H1 (cell line): ENCODE measurements around the gene RFK. TPM values are rescaled to one million over a fixed set of nuclear protein-coding genes. Genes with fewer than 3 reads are reported as not detected.

ENCODE experiments used
- CTCF ChIA-PET: fragments of 300-600 bp; sonication (Branson Sonifier 250); formaldehyde crosslinking; loops from one replicate; lab custom pipeline; 2021; ENCODE audit not compliant: partially characterized antibody; lab: Charles Lee
- POLR2A ChIA-PET: fragments of 300-600 bp; sonication (Branson Sonifier 250); formaldehyde crosslinking; loops from one replicate; lab custom pipeline; 2021; ENCODE audit warnings: inconsistent platforms; ENCODE audit not compliant: partially characterized antibody; lab: Charles Lee
- DNase-seq, 2 experiments: peaks; one replicate each; pipeline versions ENCODE4 v3.0.0 to v3.0.0-alpha.2; 2010 to 2022; ENCODE audit warnings: low spot score in 2 of 2, low read depth in 1 of 2, mixed read lengths in 1 of 2
- FAIRE-seq: peaks from 2 replicates; lab custom pipeline; 2011; peaks lifted over from hg19 to GRCh38; lab: Jason Lieb, UNC
- H2AFZ ChIP-seq: 2 replicates; pipeline ENCODE4 v1.8.1; 2012; ENCODE audit warnings: low read length, inconsistent platforms
- H2AK5ac ChIP-seq: 2 replicates; pipeline ENCODE4 v1.6.1; 2013; ENCODE audit warnings: low read depth, low read length
- H2BK120ac ChIP-seq: replicated peaks from 2 replicates; pipeline ENCODE3; 2013; ENCODE audit warnings: low read depth, low read length, inconsistent platforms
- H2BK12ac ChIP-seq: 2 replicates; pipeline ENCODE4 v1.6.1; 2013; ENCODE audit warnings: low read depth, low read length
- H2BK15ac ChIP-seq: 2 replicates; pipeline ENCODE4 v1.6.1; 2013; ENCODE audit warnings: low read length
- H2BK20ac ChIP-seq: 2 replicates; pipeline ENCODE4 v1.6.1; 2013; ENCODE audit warnings: low read length
- H2BK5ac ChIP-seq: 2 replicates; pipeline ENCODE4 v1.6.1; 2013; ENCODE audit warnings: low read depth, low read length
- H3K14ac ChIP-seq: 2 replicates; pipeline ENCODE4 v1.6.1; 2013; ENCODE audit warnings: inconsistent platforms; ENCODE audit not compliant: insufficient read length
- H3K18ac ChIP-seq: 2 replicates; pipeline ENCODE4 v1.6.1; 2013; ENCODE audit warnings: low read length; ENCODE audit errors: extremely low read depth
- H3K23ac ChIP-seq: 2 replicates; pipeline ENCODE4 v1.6.1; 2013; ENCODE audit warnings: inconsistent platforms; ENCODE audit not compliant: insufficient read length
- H3K23me2 ChIP-seq: 2 replicates; pipeline ENCODE4 v1.6.1; 2013; ENCODE audit warnings: low read depth, low read length
- H3K27ac ChIP-seq: 2 replicates; pipeline ENCODE4 v1.6.1; 2011; ENCODE audit warnings: low read depth, low read length, inconsistent platforms
- H3K27me3 ChIP-seq, 4 experiments: replicated peaks in 1 of 4; 1 replicate in 1 of 4; 2 replicates in 3 of 4; pipeline versions ENCODE4 v1.6.1 to v1.8.1; 2011 to 2013; ENCODE audit warnings: low read length in 3 of 4, mild to moderate bottlenecking in 3 of 4, inconsistent platforms in 2 of 4, mixed read lengths in 2 of 4, moderate library complexity in 1 of 4; ENCODE audit not compliant: control insufficient read depth in 3 of 4, insufficient read depth in 3 of 4; ENCODE audit errors: extremely low read depth in 1 of 4
- H3K36me3 ChIP-seq, 4 experiments: 2 replicates each; pipeline versions ENCODE4 v1.6.1 to v1.8.1; 2011 to 2013; ENCODE audit warnings: mild to moderate bottlenecking in 4 of 4, low read length in 3 of 4, moderate library complexity in 2 of 4, control low read depth in 1 of 4, inconsistent platforms in 1 of 4; ENCODE audit not compliant: insufficient read depth in 4 of 4, control insufficient read depth in 2 of 4
- H3K4ac ChIP-seq: replicated peaks from 2 replicates; pipeline ENCODE3; 2013; ENCODE audit warnings: low read length, low read depth, mixed read lengths, inconsistent platforms; ENCODE audit not compliant: insufficient read length
- H3K4me1 ChIP-seq, 4 experiments: replicated peaks in 1 of 4; 1 replicate in 1 of 4; 2 replicates in 3 of 4; pipeline versions ENCODE4 v1.6.1 to v1.8.1; 2011 to 2013; ENCODE audit warnings: low read length in 3 of 4, inconsistent platforms in 2 of 4, mixed read lengths in 1 of 4; ENCODE audit not compliant: insufficient read depth in 4 of 4, control insufficient read depth in 3 of 4
- H3K4me2 ChIP-seq, 2 experiments: 2 replicates each; pipeline versions ENCODE4 v1.6.1 to v1.8.1; 2011 to 2013; ENCODE audit warnings: low read depth in 2 of 2, low read length in 2 of 2, control low read depth in 1 of 2, inconsistent platforms in 1 of 2, mild to moderate bottlenecking in 1 of 2; ENCODE audit not compliant: insufficient read depth in 1 of 2
- H3K4me3 ChIP-seq, 4 experiments: fragments of 200-600, 300-600 bp in 1 of 4; sonication (generic), shearing (Covaris generic), sonication (Bioruptor Twin) in 1 of 4; 2 replicates each; pipeline versions ENCODE4 v1.5.1 to v1.8.1; 2011 to 2016; ENCODE audit warnings: low read length in 4 of 4, low read depth in 3 of 4, control low read depth in 2 of 4, inconsistent platforms in 2 of 4, mild to moderate bottlenecking in 2 of 4, mixed read lengths in 1 of 4, moderate library complexity in 1 of 4; ENCODE audit not compliant: insufficient read depth in 2 of 4; ENCODE audit errors: extremely low read depth in 1 of 4
- H3K56ac ChIP-seq: replicated peaks from 2 replicates; pipeline ENCODE3; 2013; ENCODE audit warnings: low read depth, mild to moderate bottlenecking, mixed read lengths, low read length, inconsistent platforms; ENCODE audit not compliant: insufficient read length
- H3K79me1 ChIP-seq: 2 replicates; pipeline ENCODE4 v1.6.1; 2013; ENCODE audit warnings: low read depth, low read length, control low read depth
- H3K79me2 ChIP-seq, 2 experiments: 2 replicates each; pipeline versions ENCODE4 v1.6.1 to v1.8.1; 2012 to 2013; ENCODE audit warnings: low read length in 2 of 2, mild to moderate bottlenecking in 2 of 2, inconsistent platforms in 1 of 2; ENCODE audit not compliant: insufficient read depth in 2 of 2, control insufficient read depth in 1 of 2
- H3K9ac ChIP-seq, 4 experiments: replicated peaks in 1 of 4; 1 replicate in 1 of 4; 2 replicates in 3 of 4; pipeline versions ENCODE4 v1.6.1 to v1.8.1; 2011 to 2013; ENCODE audit warnings: low read depth in 3 of 4, low read length in 3 of 4, control low read depth in 2 of 4, mild to moderate bottlenecking in 2 of 4, moderate library complexity in 2 of 4, inconsistent platforms in 1 of 4; ENCODE audit errors: extremely low read depth in 1 of 4
- H3K9me3 ChIP-seq, 2 experiments: 2 replicates each; pipeline versions ENCODE4 v1.6.1 to v1.8.1; 2012 to 2013; ENCODE audit warnings: mild to moderate bottlenecking in 2 of 2, moderate library complexity in 2 of 2, control low read depth in 1 of 2, inconsistent platforms in 1 of 2, low read depth in 1 of 2, low read length in 1 of 2, mixed read lengths in 1 of 2; ENCODE audit not compliant: insufficient read depth in 2 of 2
- H4K20me1 ChIP-seq, 2 experiments: replicated peaks in 1 of 2; 2 replicates each; pipeline versions ENCODE3 to v1.8.1; 2011 to 2013; ENCODE audit warnings: inconsistent platforms in 2 of 2, low read length in 2 of 2, mild to moderate bottlenecking in 1 of 2; ENCODE audit not compliant: insufficient read depth in 2 of 2, control insufficient read depth in 1 of 2
- H4K5ac ChIP-seq: 2 replicates; pipeline ENCODE4 v1.6.1; 2013; ENCODE audit warnings: low read length, low read depth, mixed read lengths, inconsistent platforms; ENCODE audit not compliant: insufficient read length
- H4K8ac ChIP-seq: 2 replicates; pipeline ENCODE4 v1.8.0; 2013; ENCODE audit warnings: mild to moderate bottlenecking, moderate library complexity, low read length, inconsistent platforms; ENCODE audit not compliant: insufficient read depth; ENCODE audit errors: extremely low read depth
- H4K91ac ChIP-seq: replicated peaks from 2 replicates; pipeline ENCODE3; 2013; ENCODE audit warnings: low read length, mixed read lengths, inconsistent platforms; ENCODE audit not compliant: insufficient read length
- ATF3 ChIP-seq: IDR thresholded peaks from 2 replicates; pipeline ENCODE4 v1.6.1; 2011; ENCODE audit warnings: low read depth, mild to moderate bottlenecking, low read length; ENCODE audit not compliant: insufficient read depth
- BCL11A ChIP-seq, 2 experiments: IDR thresholded peaks; one replicate each; pipeline ENCODE4 v1.6.1; 2011; ENCODE audit warnings: low read depth in 2 of 2, low read length in 2 of 2, mild to moderate bottlenecking in 2 of 2
- EZH2 ChIP-seq: fragments of 200-600 bp; sonication (generic); IDR thresholded peaks from 2 replicates; pipeline ENCODE4 v1.7.1; 2012; ENCODE audit warnings: low read depth, mild to moderate bottlenecking, moderate library complexity, low read length, inconsistent platforms; ENCODE audit not compliant: severe bottlenecking
- HDAC6 ChIP-seq: IDR thresholded peaks from one replicate; pipeline ENCODE4 v1.7.1; 2012; ENCODE audit warnings: low read depth, mild to moderate bottlenecking, inconsistent platforms, low read length, moderate library complexity
- JUND ChIP-seq: IDR thresholded peaks from 2 replicates; pipeline ENCODE4 v1.6.1; 2011; ENCODE audit warnings: mild to moderate bottlenecking, improper control_type of control experiment, low read length
- KDM1A ChIP-seq: fragments of 200-600, 300-600 bp; sonication (generic); IDR thresholded peaks from 2 replicates; pipeline ENCODE4 v1.7.1; 2016; ENCODE audit warnings: mild to moderate bottlenecking, low read length, borderline replicate concordance
- KDM4A ChIP-seq: IDR thresholded peaks from one replicate; pipeline ENCODE4 v1.7.1; 2012; ENCODE audit warnings: low read depth, mild to moderate bottlenecking, moderate library complexity, low read length, inconsistent platforms; ENCODE audit not compliant: severe bottlenecking
- MAFK ChIP-seq: IDR thresholded peaks from 2 replicates; pipeline ENCODE4 v1.6.1; 2012; ENCODE audit warnings: low read depth, mild to moderate bottlenecking, improper control_type of control experiment, low read length
- POLR2A ChIP-seq, 2 experiments: IDR thresholded peaks; 1 replicate in 1 of 2; 2 replicates in 1 of 2; pipeline ENCODE4 v1.6.1; 2011; ENCODE audit warnings: low read depth in 2 of 2, low read length in 2 of 2, mild to moderate bottlenecking in 2 of 2; ENCODE audit errors: control extremely low read depth in 1 of 2
- SAP30 ChIP-seq: fragments of 300-600 bp; sonication (generic); IDR thresholded peaks from 2 replicates; pipeline ENCODE4 v1.7.1; 2012; ENCODE audit warnings: low read length, moderate library complexity, mild to moderate bottlenecking, inconsistent platforms; ENCODE audit not compliant: insufficient read depth, insufficient replicate concordance
- SIRT6 ChIP-seq: IDR thresholded peaks from one replicate; pipeline ENCODE4 v1.7.1; 2012; ENCODE audit warnings: low read length, inconsistent platforms
- SRF ChIP-seq: IDR thresholded peaks from 2 replicates; pipeline ENCODE4 v1.6.1; 2011; ENCODE audit warnings: mild to moderate bottlenecking, low read depth, low read length, moderate library complexity
- USF2 ChIP-seq: IDR thresholded peaks from 2 replicates; pipeline ENCODE4 v1.6.1; 2011; ENCODE audit warnings: low read length, improper control_type of control experiment
- WGBS, 2 experiments: shearing (Covaris generic) in 1 of 2; methylation state at CpG; one replicate each; pipeline versions ENCODE4 v1.1.6 to v1.1.7; 2013 to 2015; ENCODE audit warnings: low lambda C conversion rate in 2 of 2, mixed read lengths in 2 of 2, inconsistent platforms in 1 of 2, low coverage in 1 of 2, missing lambda C conversion rate in 1 of 2; ENCODE audit not compliant: insufficient replicate concordance in 2 of 2, insufficient coverage in 1 of 2, insufficient read length in 1 of 2; ENCODE audit errors: extremely low coverage in 1 of 2, missing lambda C conversion rate in 1 of 2; 5-methylcytosine and 5-hydroxymethylcytosine counted together
- polyA plus RNA-seq, 7 experiments: library from polyadenylated mRNA; depleted of rRNA in 3 of 7; stranded (reverse) in 5 of 7; unstranded in 2 of 7; fragments of >200 nt in 5 of 7; fragments of 200-250 nt in 2 of 7; gene quantifications; 1 replicate in 5 of 7; 2 replicates in 1 of 7; 4 replicates in 1 of 7; pipeline versions ENCODE4 v1.2.1 to v1.2.3, GENCODE V29; 2011 to 2013; ENCODE audit warnings: missing spikeins in 2 of 7, mixed read lengths in 2 of 7
- total RNA-seq: library from RNA; stranded (reverse); fragmentation: NEBNext Ultra II Directional; extraction: Animal tissue kit (Norgen Biotek cat#: 25700); gene quantifications from 2 replicates; pipeline ENCODE4 v1.2.1, GENCODE V29; 2021

Gene RFK
- total and polyA plus RNA-seq, 2 of the 8 experiments (the other 6 are each of a cell fraction or from before 2014, with no cell fraction given) = 4.3 to 10.6 TPM

GRCh38 chr9:76353280-76353679 lies 40.9 kb downstream of the RFK start:
- Histone ChIP-seq H2AFZ (no peak overlapping the region), H3K23me2 (no peaks in the 10 kb centered on the region), H3K23ac (no peak overlapping the region), H4K5ac (no peak overlapping the region), H2BK15ac (no peak overlapping the region), H3K36me3 (no peaks in the 10 kb centered on the region), H3K4me1 (no peaks in the 10 kb centered on the region), H3K14ac (no peak overlapping the region), H3K79me1 (no peaks in the 10 kb centered on the region), H4K20me1 (no peaks in the 10 kb centered on the region), H3K18ac (no peak overlapping the region), H3K56ac (no peak overlapping the region), H3K27ac (no peak overlapping the region), H2BK120ac (no peak overlapping the region), H4K8ac (no peak overlapping the region), H3K4me2 (no peak overlapping the region), H2AK5ac (no peak overlapping the region), H2BK12ac (no peak overlapping the region), H3K9me3 (no peaks in the 10 kb centered on the region), H3K4ac (no peak overlapping the region), H3K27me3 (no peaks in the 10 kb centered on the region), H2BK5ac (no peak overlapping the region), H2BK20ac (no peak overlapping the region), H4K91ac (no peak overlapping the region), H3K9ac (no peak overlapping the region), H3K79me2 (no peaks in the 10 kb centered on the region), H3K4me3 (no peak overlapping the region)
- FAIRE-seq = no peak
- DNase-seq = no peak
- ChIA-PET CTCF (interaction anchor here (0.6 to 0.9 kb wide), 3 partner anchors 10 to 305 kb away, joined by 3 to 4 read pairs (median 4); no protein-coding TSS in a partner anchor), POLR2A (interaction anchor here (0.7 kb wide), 1 partner anchor 18 kb away, joined by 3 read pairs; no protein-coding TSS in a partner anchor)
- 76% methylated on average over 5 of the region's 5 CpGs; no CpG with 5 or more reads in 1 of the 2 experiments for WGBS, 2 experiments
- TF ChIP-seq SRF = no peak
- TF ChIP-seq JUND = no peak
- TF ChIP-seq EZH2 = no peak
- TF ChIP-seq KDM1A = no peak
- TF ChIP-seq POLR2A (IDR thresholded peaks at IDR 0.05; ENCODE audit: control extremely low read depth in 1 of 2, low read depth in 2 of 2, low read length in 2 of 2) = no peak
- TF ChIP-seq BCL11A (IDR thresholded peaks at IDR 0.05; ENCODE audit: low read depth in 2 of 2, low read length in 2 of 2) = no peak
- TF ChIP-seq USF2 = no peak
- TF ChIP-seq ATF3 = no peak
- TF ChIP-seq SIRT6 = no peak
- no peak for TF ChIP-seq MAFK
- TF ChIP-seq KDM4A = no peak
- no peak for TF ChIP-seq SAP30
- no peak for TF ChIP-seq HDAC6
